PC-3 (cell line): ENCODE results near the gene NGF. TPM values are rescaled to one million over a fixed set of nuclear protein-coding genes. Genes with fewer than 3 reads are reported as not detected.

Source experiments
- ATAC-seq: fragments of 200-7000 bp; cut with Tn5 transposase; 2 replicates; pipeline ENCODE4 v1.9.1; 2020; ENCODE audit warnings: mild to moderate bottlenecking, moderate library complexity
- BruUV-seq: library from RNA; stranded (reverse); fragments of 400-500 nt; replicated peaks from 2 replicates; lab custom pipeline; 2021; lab: Mats Ljungman, UMichigan
- CTCF ChIA-PET: fragments of 300-600 bp; sonication (Branson Sonifier 250); formaldehyde crosslinking; loops from one replicate; lab custom pipeline; 2022; ENCODE audit warnings: antibody characterized with exemption; lab: Charles Lee
- POLR2A ChIA-PET: fragments of 300-600 bp; sonication (Branson Sonifier 250); formaldehyde crosslinking; loops from one replicate; lab custom pipeline; 2022; ENCODE audit warnings: antibody characterized with exemption; ENCODE audit not compliant: unreplicated experiment; lab: Charles Lee
- DNase-seq: peaks from one replicate; pipeline ENCODE4 v3.0.0-alpha.2; 2015
- H2AFZ ChIP-seq: fragments of 300-600 bp; sonication (generic); 2 replicates; pipeline ENCODE4 v1.6.0; 2016; ENCODE audit warnings: antibody characterized with exemption, low read length
- H3F3A ChIP-seq: fragments of 300-600 bp; sonication (generic); one replicate; pipeline ENCODE4 v1.6.0; 2017; ENCODE audit warnings: antibody characterized with exemption, low read length, control low read depth, mild to moderate bottlenecking; ENCODE audit not compliant: unreplicated experiment
- H3K27ac ChIP-seq: fragments of 300-600 bp; sonication (generic); 2 replicates; pipeline ENCODE4 v1.5.1; 2016; ENCODE audit warnings: mild to moderate bottlenecking, low read length
- H3K27me3 ChIP-seq: fragments of 300-600 bp; sonication (generic); 2 replicates; pipeline ENCODE4 v1.6.1; 2016; ENCODE audit warnings: low read length, mixed read lengths
- H3K36me3 ChIP-seq: fragments of 300-600 bp; sonication (generic); 2 replicates; pipeline ENCODE4 v1.6.1; 2016; ENCODE audit warnings: low read depth, mixed run types, low read length, mixed read lengths
- H3K4me1 ChIP-seq: fragments of 300-600 bp; sonication (generic); 2 replicates; pipeline ENCODE4 v1.5.1; 2016; ENCODE audit warnings: low read length; ENCODE audit not compliant: insufficient read depth
- H3K4me2 ChIP-seq: fragments of 300-600 bp; sonication (generic); 2 replicates; pipeline ENCODE4 v1.6.0; 2016; ENCODE audit warnings: low read length
- H3K4me3 ChIP-seq: fragments of 300-600 bp; sonication (generic); 2 replicates; pipeline ENCODE4 v1.5.1; 2016; ENCODE audit warnings: mild to moderate bottlenecking, low read length, mixed read lengths
- H3K79me2 ChIP-seq: fragments of 300-600 bp; sonication (generic); 2 replicates; pipeline ENCODE4 v1.6.1; 2017; ENCODE audit warnings: low read length, mixed read lengths
- H3K9ac ChIP-seq: fragments of 300-600 bp; sonication (generic); 2 replicates; pipeline ENCODE4 v1.6.0; 2016; ENCODE audit warnings: mild to moderate bottlenecking, low read length
- H3K9me2 ChIP-seq: fragments of 300-600 bp; sonication (generic); replicated peaks from 2 replicates; pipeline ENCODE4 v1.6.1; 2016; ENCODE audit warnings: mixed run types, low read length, mixed read lengths
- H3K9me3 ChIP-seq: fragments of 300-600 bp; sonication (generic); 2 replicates; pipeline ENCODE4 v1.6.1; 2016; ENCODE audit warnings: low read length, mixed read lengths
- H4K20me1 ChIP-seq: fragments of 300-600 bp; sonication (generic); 2 replicates; pipeline ENCODE4 v1.6.1; 2016; ENCODE audit warnings: low read length, mixed read lengths
- EZH2 ChIP-seq: fragments of 300-600 bp; sonication (generic); IDR thresholded peaks from one replicate; pipeline ENCODE4 v1.6.1; 2017; ENCODE audit warnings: antibody characterized with exemption, mild to moderate bottlenecking, low read length; ENCODE audit not compliant: unreplicated experiment
- EZH2phosphoT487 ChIP-seq: fragments of 300-600 bp; sonication (generic); IDR thresholded peaks from 2 replicates; pipeline ENCODE4 v1.6.1; 2018; ENCODE audit warnings: mild to moderate bottlenecking, antibody characterized with exemption, low read length, borderline replicate concordance
- intact Hi-C: fragments of 100-400 bp; cut with micrococcal nuclease; formaldehyde crosslinking; loops from 2 replicates; pipeline ENCODE4 v1.9.0; 2023
- total RNA-seq: library from RNA; depleted of rRNA; stranded (reverse); fragments of >200 nt; gene quantifications from 2 replicates; pipeline ENCODE4 v1.2.3, GENCODE V29; 2014
- TF ChIP-seq, protein P1 (sequence below): fragments of 300-600 bp; sonication (generic); conservative IDR thresholded peaks from 2 replicates; pipeline ENCODE4 v1.5.1; 2017; ENCODE audit warnings: antibody characterized with exemption, low read depth, mild to moderate bottlenecking, low read length

Gene NGF
- total RNA-seq, 1 experiment from 2014 or later, result 2.4 TPM

GRCh38 chr1:115277276-115277675, 60.8 kb downstream of the NGF start:
- Histone ChIP-seq H3K27ac (no peak overlapping the region), H3K9me3 (no peaks in the 10 kb centered on the region), H3K9ac (no peak overlapping the region), H4K20me1 (no peaks in the 10 kb centered on the region), H3F3A (no peaks in the 10 kb centered on the region), H2AFZ (no peak overlapping the region), H3K79me2 (no peaks in the 10 kb centered on the region), H3K9me2 (no peaks in the 10 kb centered on the region), H3K4me2 (no peak overlapping the region), H3K4me1 (no peaks in the 10 kb centered on the region), H3K36me3 (no peaks in the 10 kb centered on the region), H3K27me3 (no peaks in the 10 kb centered on the region), H3K4me3 (no peak overlapping the region)
- POLR2A ChIA-PET, result no interaction called here
- intact Hi-C loops, result loop anchor here (2.0 kb wide), 1 partner anchor 186 kb away; no protein-coding TSS in a partner anchor
- CTCF ChIA-PET, result interaction anchor here (0.6 kb wide), 1 partner anchor 318 kb away, joined by 3 read pairs; no protein-coding TSS in a partner anchor
- DNase-seq (peak; percentile 52), ATAC-seq (peak; percentile 56)
- TF ChIP-seq, protein P1, sequence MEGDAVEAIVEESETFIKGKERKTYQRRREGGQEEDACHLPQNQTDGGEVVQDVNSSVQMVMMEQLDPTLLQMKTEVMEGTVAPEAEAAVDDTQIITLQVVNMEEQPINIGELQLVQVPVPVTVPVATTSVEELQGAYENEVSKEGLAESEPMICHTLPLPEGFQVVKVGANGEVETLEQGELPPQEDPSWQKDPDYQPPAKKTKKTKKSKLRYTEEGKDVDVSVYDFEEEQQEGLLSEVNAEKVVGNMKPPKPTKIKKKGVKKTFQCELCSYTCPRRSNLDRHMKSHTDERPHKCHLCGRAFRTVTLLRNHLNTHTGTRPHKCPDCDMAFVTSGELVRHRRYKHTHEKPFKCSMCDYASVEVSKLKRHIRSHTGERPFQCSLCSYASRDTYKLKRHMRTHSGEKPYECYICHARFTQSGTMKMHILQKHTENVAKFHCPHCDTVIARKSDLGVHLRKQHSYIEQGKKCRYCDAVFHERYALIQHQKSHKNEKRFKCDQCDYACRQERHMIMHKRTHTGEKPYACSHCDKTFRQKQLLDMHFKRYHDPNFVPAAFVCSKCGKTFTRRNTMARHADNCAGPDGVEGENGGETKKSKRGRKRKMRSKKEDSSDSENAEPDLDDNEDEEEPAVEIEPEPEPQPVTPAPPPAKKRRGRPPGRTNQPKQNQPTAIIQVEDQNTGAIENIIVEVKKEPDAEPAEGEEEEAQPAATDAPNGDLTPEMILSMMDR, result no peak
- TF ChIP-seq EZH2 (no peak), EZH2phosphoT487 (no peak)
- no TSS peak for BruUV-seq

DNA sequence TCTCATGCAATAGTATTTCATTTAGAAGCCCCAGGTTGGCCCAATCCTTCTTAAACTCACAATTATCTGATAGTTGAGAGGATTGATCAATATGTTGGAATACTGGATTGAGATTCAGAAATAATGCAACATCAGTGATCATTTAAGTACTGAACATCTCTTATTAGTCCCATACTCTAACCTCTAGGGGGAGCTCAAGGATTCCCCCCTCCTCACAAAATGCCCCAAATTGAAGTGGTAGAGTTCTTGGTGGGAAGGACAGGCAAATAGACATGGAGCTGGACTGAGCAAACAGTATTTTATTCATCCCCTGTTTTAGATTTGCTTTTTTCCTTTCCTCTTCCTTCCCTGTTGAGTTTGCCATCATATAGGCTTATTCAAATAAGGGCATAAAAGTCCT, 62.8 kb downstream of the NGF start:
- no peak overlapping the region for H3K9ac ChIP-seq
- H3K4me2 ChIP-seq, result no peak overlapping the region
- no peaks in the 10 kb centered on the region for H3K27me3 ChIP-seq
- BruUV-seq, result no TSS peak
- no peak for TF ChIP-seq EZH2phosphoT487
- no peak for TF ChIP-seq EZH2
- TF ChIP-seq, protein P1, result peak; percentile 79
- H3K9me2 ChIP-seq, result no peaks in the 10 kb centered on the region
- no peak overlapping the region for H2AFZ ChIP-seq
- no peak overlapping the region for H3K27ac ChIP-seq
- intact Hi-C loops, result no loop called here
- H3F3A ChIP-seq, result no peaks in the 10 kb centered on the region
- no peaks in the 10 kb centered on the region for H3K9me3 ChIP-seq
- H4K20me1 ChIP-seq, result no peaks in the 10 kb centered on the region
- H3K4me3 ChIP-seq, result no peak overlapping the region
- H3K36me3 ChIP-seq, result no peaks in the 10 kb centered on the region
- DNase-seq (peak; percentile 52), ATAC-seq (no peak)
- POLR2A ChIA-PET, result interaction anchor here (0.6 kb wide), 1 partner anchor 135 kb away, joined by 3 read pairs; no protein-coding TSS in a partner anchor
- H3K79me2 ChIP-seq, result no peaks in the 10 kb centered on the region
- CTCF ChIA-PET, result interaction anchor here (0.6 kb wide), 1 partner anchor 320 kb away, joined by 3 read pairs; no protein-coding TSS in a partner anchor
- no peaks in the 10 kb centered on the region for H3K4me1 ChIP-seq

DNA sequence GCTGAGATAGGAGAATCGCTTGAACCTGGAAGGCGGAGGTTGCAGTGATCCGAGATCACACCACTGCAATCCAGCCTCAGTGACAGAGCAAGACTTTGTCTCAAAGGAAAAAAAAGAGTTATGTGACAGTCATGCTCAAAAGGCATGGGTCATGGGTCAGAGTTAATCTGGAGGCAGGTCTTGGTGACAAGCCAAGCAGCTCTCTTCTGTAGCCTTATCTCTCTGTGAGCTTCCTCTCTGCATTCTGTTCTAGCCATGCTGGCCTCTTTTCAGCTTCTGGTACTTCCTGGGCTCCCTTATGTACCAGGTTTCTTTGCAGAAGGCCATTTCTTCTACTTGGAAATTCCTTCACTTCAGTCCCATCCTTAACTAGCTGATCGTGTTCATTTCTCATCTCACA, 63.6 kb downstream of the NGF start:
- Histone ChIP-seq H3K36me3 (no peaks in the 10 kb centered on the region), H4K20me1 (no peaks in the 10 kb centered on the region), H3K27ac (no peak overlapping the region), H3K4me3 (no peak overlapping the region), H3K27me3 (no peaks in the 10 kb centered on the region), H3K4me1 (no peaks in the 10 kb centered on the region), H3K9ac (no peak overlapping the region), H3K9me3 (no peaks in the 10 kb centered on the region), H3F3A (no peaks in the 10 kb centered on the region), H3K79me2 (no peaks in the 10 kb centered on the region), H2AFZ (no peak overlapping the region), H3K4me2 (no peak overlapping the region), H3K9me2 (no peaks in the 10 kb centered on the region)
- POLR2A ChIA-PET, result no interaction called here
- intact Hi-C loops, result no loop called here
- DNase-seq (no peak), ATAC-seq (no peak)
- CTCF ChIA-PET, result no interaction called here
- no peak for TF ChIP-seq EZH2
- TF ChIP-seq, protein P1, result no peak
- no peak for TF ChIP-seq EZH2phosphoT487
- BruUV-seq, result no TSS peak
